Osteocyte (in vitro differentiated cells): ENCODE measurements around the gene TMEM18. TPM values are rescaled to one million over a fixed set of nuclear protein-coding genes. Genes with fewer than 3 reads are reported as not detected.

ENCODE experiments used
- DNase-seq: peaks from one replicate; pipeline ENCODE4 v3.0.0; 2021; ENCODE audit warnings: mixed read lengths; ENCODE audit not compliant: unreplicated experiment; ENCODE audit errors: extremely low spot score
- H3K27ac Mint-ChIP-seq: one replicate; pipeline ENCODE4 v1.8.0; 2021; ENCODE audit warnings: mild to moderate bottlenecking, mixed read lengths; ENCODE audit not compliant: unreplicated experiment
- H3K27me3 Mint-ChIP-seq: one replicate; pipeline ENCODE4 v1.8.0; 2021; ENCODE audit warnings: mixed read lengths; ENCODE audit not compliant: unreplicated experiment
- H3K36me3 Mint-ChIP-seq: one replicate; pipeline ENCODE4 v1.8.0; 2021; ENCODE audit warnings: mixed read lengths; ENCODE audit not compliant: unreplicated experiment
- H3K4me1 Mint-ChIP-seq: one replicate; pipeline ENCODE4 v1.8.0; 2021; ENCODE audit warnings: mixed read lengths; ENCODE audit not compliant: unreplicated experiment
- H3K4me3 Mint-ChIP-seq: one replicate; pipeline ENCODE4 v1.8.0; 2021; ENCODE audit warnings: mild to moderate bottlenecking, moderate library complexity, mixed read lengths; ENCODE audit not compliant: unreplicated experiment
- H3K9me3 Mint-ChIP-seq: one replicate; pipeline ENCODE4 v1.8.0; 2021; ENCODE audit warnings: mixed read lengths; ENCODE audit not compliant: unreplicated experiment
- CTCF ChIP-seq: fragments of 200-600 bp; sonication (generic); IDR thresholded peaks from 2 replicates; pipeline ENCODE4 v1.5.0; 2021; ENCODE audit warnings: antibody characterized with exemption, mild to moderate bottlenecking, moderate library complexity
- total RNA-seq: library from RNA; stranded (reverse); gene quantifications from 2 replicates; pipeline ENCODE4 v1.2.1, GENCODE V29; 2021

The TMEM18 gene
- total RNA-seq, 1 donor from 2014 or later: 32.8 TPM

DNA sequence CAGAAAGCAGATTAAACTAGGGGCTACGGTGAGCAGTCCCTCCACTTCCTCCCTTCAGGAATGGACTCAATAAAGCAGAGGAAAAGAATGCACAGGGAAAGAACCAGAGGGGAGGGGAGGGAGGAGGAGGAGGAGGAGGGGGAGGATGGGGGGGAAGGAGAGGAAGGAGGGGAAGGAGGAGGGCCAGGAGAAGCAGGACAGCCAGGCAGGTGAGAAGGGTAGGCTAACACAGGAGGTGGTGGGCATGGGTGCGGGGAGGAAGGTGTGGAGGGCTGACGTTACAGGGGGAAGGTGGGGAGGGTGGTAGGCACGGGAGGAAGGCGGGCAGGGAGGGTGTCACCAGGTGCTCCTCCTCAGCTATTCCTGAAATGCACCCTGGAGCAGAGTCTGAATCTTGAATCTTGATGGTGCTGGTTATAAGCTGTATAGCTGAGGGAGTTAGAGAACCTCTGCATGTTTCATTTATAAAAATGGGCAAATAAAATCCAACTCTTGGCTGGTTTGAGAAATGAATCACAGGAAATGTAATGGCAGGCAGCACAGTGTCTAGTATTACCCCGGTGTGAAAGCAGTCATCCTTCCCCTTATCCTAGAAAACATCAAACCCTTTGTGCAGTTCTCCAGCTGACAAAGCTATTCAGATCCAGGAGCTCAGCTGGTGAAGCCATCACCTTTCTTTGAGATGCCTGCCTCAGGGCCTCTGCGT is 3.4 kb downstream of the TMEM18 start:
- Mint-ChIP-seq H3K9me3 (no peaks in the 10 kb centered on the region), H3K27me3 (no peaks in the 10 kb centered on the region), H3K36me3 (peaks cover 29% of the 10 kb centered on the region), H3K4me3 (no peak overlapping the region), H3K4me1 (peaks cover 43% of the 10 kb centered on the region), H3K27ac (no peak overlapping the region)
- no peak for DNase-seq
- no peak for TF ChIP-seq CTCF

DNA sequence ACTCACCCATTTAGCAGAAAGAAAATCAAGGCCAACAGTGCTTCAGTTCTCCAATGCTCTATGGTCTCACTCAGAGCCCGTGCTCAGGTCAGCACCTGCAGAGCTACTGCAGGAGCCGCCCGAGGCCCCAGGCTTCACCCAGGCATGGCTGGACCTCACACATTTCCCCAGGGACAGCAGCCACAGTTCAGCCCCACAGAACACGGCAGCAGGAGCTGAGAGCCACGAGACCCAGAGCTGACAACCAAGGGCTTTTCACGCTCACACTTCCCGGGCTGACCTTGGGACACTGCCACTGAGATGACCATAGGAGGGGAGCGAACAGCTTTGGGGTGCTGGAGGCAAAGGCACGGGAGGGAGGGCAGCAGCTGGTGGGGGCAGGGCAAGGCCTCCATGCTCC is 4.2 kb downstream of the TMEM18 start:
- H3K9me3 Mint-ChIP-seq: no peaks in the 10 kb centered on the region
- no peak overlapping the region for H3K4me3 Mint-ChIP-seq
- no peaks in the 10 kb centered on the region for H3K27me3 Mint-ChIP-seq
- no peak overlapping the region for H3K27ac Mint-ChIP-seq
- no peak for TF ChIP-seq CTCF
- H3K4me1 Mint-ChIP-seq: peaks cover 37% of the 10 kb centered on the region
- peaks cover 35% of the 10 kb centered on the region for H3K36me3 Mint-ChIP-seq
- DNase-seq: no peak

DNA sequence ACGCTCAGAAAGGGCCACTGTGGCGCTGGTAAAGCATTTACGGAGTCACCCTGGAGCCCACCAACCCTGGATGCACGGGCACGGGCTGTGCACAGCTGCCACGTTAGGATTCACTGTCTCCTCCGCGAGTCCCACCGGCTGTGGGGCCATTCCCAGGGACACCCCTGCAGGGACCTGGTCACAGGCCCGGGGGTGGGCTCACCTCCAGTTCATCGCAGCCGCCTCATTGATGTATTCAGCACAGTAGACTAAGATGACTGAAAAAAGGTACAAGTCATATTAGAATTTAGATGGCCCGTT is 4.7 kb downstream of the TMEM18 start:
- H3K9me3 Mint-ChIP-seq: no peaks in the 10 kb centered on the region
- no peaks in the 10 kb centered on the region for H3K27me3 Mint-ChIP-seq
- no peak overlapping the region for H3K27ac Mint-ChIP-seq
- TF ChIP-seq CTCF: no peak
- H3K4me3 Mint-ChIP-seq: no peak overlapping the region
- DNase-seq: no peak
- H3K36me3 Mint-ChIP-seq: peaks cover 39% of the 10 kb centered on the region
- H3K4me1 Mint-ChIP-seq: peaks cover 35% of the 10 kb centered on the region

DNA sequence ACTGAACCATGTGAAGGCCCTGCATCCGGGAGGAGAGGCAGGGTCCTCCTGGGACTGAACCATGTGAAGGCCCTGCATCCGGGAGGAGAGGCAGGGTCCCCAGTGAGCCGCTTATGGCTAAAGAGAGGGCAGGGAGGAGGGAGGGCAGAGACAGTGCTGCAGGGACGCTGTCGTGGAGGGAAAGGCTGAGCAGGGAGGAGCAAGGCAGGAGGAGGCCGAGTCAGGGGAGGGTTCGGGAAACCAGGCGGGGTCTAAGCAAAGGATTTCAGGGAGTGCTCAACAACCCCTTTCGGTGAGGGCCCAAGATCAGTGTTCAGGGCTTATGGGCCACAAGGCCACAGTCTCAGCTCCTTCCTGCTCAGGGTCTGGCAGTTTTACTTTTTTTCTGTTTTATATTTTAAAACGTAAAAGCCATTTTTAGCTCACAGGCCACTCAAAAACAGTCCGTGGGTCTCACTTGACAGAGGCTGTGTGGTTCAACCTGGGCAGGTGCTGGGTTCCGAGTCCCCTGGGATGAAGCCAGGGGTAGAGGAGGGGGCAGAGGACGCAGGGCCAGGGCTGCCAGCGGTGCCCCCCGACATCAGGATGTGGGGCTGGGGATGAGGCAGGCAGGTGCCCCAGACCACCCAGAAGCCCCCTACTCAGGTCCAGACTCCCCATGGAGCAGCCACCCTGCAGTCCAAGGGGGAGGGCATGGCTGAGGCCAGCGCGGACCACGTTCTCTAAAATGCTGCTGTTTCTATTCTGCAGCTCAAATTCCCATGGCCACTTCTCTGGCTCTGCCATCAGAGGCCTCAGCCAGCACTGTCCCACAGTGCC is 5.2 kb downstream of the TMEM18 start:
- no peak for DNase-seq
- no peak for TF ChIP-seq CTCF
- H3K36me3 Mint-ChIP-seq: peaks cover 42% of the 10 kb centered on the region
- H3K4me1 Mint-ChIP-seq: peaks cover 37% of the 10 kb centered on the region
- no peaks in the 10 kb centered on the region for H3K27me3 Mint-ChIP-seq
- no peaks in the 10 kb centered on the region for H3K9me3 Mint-ChIP-seq
- H3K27ac Mint-ChIP-seq: no peak overlapping the region
- no peak overlapping the region for H3K4me3 Mint-ChIP-seq

DNA sequence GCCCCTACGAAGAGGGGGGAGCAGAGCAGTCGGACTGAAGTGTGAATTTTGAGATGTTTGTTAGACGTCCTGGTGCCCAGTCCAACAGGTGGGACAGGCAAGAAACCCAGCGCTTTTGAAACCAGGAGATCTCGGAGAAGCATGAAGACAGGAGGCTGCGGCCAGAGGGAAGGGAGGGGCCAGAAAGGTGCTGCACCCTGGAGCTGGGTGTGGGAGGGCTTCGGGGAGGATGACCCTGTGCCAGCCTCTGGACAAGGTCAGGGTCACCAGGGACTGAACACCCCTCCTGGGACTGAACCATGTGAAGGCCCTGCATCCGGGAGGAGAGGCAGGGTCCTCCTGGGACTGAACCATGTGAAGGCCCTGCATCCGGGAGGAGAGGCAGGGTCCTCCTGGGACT is 6.1 kb downstream of the TMEM18 start:
- Mint-ChIP-seq H3K27me3 (no peaks in the 10 kb centered on the region), H3K4me3 (no peak overlapping the region), H3K9me3 (no peaks in the 10 kb centered on the region), H3K4me1 (peaks cover 33% of the 10 kb centered on the region), H3K27ac (no peak overlapping the region), H3K36me3 (peaks cover 44% of the 10 kb centered on the region)
- no peak for TF ChIP-seq CTCF
- no peak for DNase-seq
